Activated gamma-delta T cell (primary cell): ENCODE measurements around the gene COL1A1.

Experiments
- DNase-seq: peaks from one replicate; lab custom pipeline; 2025; lab: John Stamatoyannopoulos, UW

The COL1A1 gene

GRCh38 chr17:50171371-50172071 lies 29.9 kb downstream of the COL1A1 start:
- DNase-seq: no peak

GRCh38 chr17:50170662-50171370 lies 30.6 kb downstream of the COL1A1 start:
- DNase-seq: no peak

- no peak for DNase-seq
Observed at GRCh38 chr17:50169881-50170459, 31.5 kb downstream of the COL1A1 start.

GRCh38 chr17:50169121-50169764 lies 32.2 kb downstream of the COL1A1 start:
- DNase-seq: no peak

- no peak for DNase-seq
Observed at GRCh38 chr17:50168319-50168718, 33.1 kb downstream of the COL1A1 start.

GRCh38 chr17:50167371-50167770 lies 34.1 kb downstream of the COL1A1 start:
- no peak for DNase-seq

GRCh38 chr17:50166518-50167181 lies 34.8 kb downstream of the COL1A1 start:
- DNase-seq: no peak

- no peak for DNase-seq
Observed at GRCh38 chr17:50165867-50166517, 35.4 kb downstream of the COL1A1 start, which contains the start of gene SGCA. Gene SGCA, plus strand, starts transcription at chr17:50166005. Its CDS starts 36 bp downstream, at chr17:50166041.

GRCh38 chr17:50165466-50165865 lies 36.0 kb downstream of the COL1A1 start:
- DNase-seq: no peak

GRCh38 chr17:50165066-50165465 lies 36.4 kb downstream of the COL1A1 start:
- DNase-seq: no peak

GRCh38 chr17:50164697-50164988 lies 36.8 kb downstream of the COL1A1 start:
- no peak for DNase-seq

GRCh38 chr17:50163843-50164696 lies 37.4 kb downstream of the COL1A1 start:
- DNase-seq: no peak

GRCh38 chr17:50162466-50163254 lies 38.8 kb downstream of the COL1A1 start:
- no peak for DNase-seq

- no peak for DNase-seq
Observed at GRCh38 chr17:50161911-50162288, 39.5 kb downstream of the COL1A1 start.

GRCh38 chr17:50161023-50161910 lies 40.2 kb downstream of the COL1A1 start:
- DNase-seq: peak; percentile 87

GRCh38 chr17:50157891-50158290 lies 43.5 kb downstream of the COL1A1 start:
- no peak for DNase-seq

GRCh38 chr17:50155115-50155819 lies 46.2 kb downstream of the COL1A1 start:
- DNase-seq: no peak

- DNase-seq: no peak
Observed at GRCh38 chr17:50154604-50155003, 46.8 kb downstream of the COL1A1 start.
